Breast epithelium (tissue), 3 donors: ENCODE measurements around the gene LAYN.

Experiments
- POLR2A ChIP-seq: fragments of 450-650 bp; IDR thresholded peaks from one replicate; pipeline ENCODE4 v1.6.1; 2016; ENCODE audit warnings: antibody characterized with exemption, mild to moderate bottlenecking, moderate library complexity
- POLR2AphosphoS5 ChIP-seq, 3 donors: sonication (generic); formaldehyde crosslinking; IDR thresholded peaks; one replicate each; pipeline ENCODE4 v1.6.1; 2017; ENCODE audit warnings: antibody characterized with exemption in 3 of 3
- TF ChIP-seq, protein P1 (sequence below), 3 donors: fragments of 450-650 bp; IDR thresholded peaks; one replicate each; pipeline ENCODE4 v1.5.1; 2016 to 2017; ENCODE audit warnings: antibody characterized with exemption in 3 of 3, mild to moderate bottlenecking in 3 of 3, moderate library complexity in 3 of 3

DNA sequence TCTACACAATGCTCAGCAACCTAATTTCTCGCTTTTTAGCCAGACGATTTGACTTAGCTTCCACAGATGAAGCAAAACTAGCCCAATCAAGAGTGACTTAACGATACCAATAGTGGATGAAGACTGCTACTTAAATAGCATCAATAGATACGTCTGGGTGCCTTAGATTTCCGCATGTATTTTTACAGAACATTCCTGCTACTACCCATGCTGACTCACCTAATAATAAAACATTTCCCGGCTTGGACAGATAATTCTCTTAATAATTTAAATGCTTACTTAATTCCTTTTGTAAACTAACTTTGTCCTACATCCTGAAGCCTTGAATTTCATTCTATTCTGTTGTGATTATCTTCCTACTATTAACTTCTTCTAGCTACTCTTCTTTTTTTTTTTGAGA is 5.2 kb upstream of the LAYN start:
- TF ChIP-seq, protein P1, sequence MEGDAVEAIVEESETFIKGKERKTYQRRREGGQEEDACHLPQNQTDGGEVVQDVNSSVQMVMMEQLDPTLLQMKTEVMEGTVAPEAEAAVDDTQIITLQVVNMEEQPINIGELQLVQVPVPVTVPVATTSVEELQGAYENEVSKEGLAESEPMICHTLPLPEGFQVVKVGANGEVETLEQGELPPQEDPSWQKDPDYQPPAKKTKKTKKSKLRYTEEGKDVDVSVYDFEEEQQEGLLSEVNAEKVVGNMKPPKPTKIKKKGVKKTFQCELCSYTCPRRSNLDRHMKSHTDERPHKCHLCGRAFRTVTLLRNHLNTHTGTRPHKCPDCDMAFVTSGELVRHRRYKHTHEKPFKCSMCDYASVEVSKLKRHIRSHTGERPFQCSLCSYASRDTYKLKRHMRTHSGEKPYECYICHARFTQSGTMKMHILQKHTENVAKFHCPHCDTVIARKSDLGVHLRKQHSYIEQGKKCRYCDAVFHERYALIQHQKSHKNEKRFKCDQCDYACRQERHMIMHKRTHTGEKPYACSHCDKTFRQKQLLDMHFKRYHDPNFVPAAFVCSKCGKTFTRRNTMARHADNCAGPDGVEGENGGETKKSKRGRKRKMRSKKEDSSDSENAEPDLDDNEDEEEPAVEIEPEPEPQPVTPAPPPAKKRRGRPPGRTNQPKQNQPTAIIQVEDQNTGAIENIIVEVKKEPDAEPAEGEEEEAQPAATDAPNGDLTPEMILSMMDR (IDR thresholded peaks at IDR 0.05): no peak
- no peak for TF ChIP-seq POLR2A
- TF ChIP-seq POLR2AphosphoS5 (IDR thresholded peaks at IDR 0.05): no peak
